PFSK-1 (cell line): ENCODE results near the gene BFSP2.

Source experiments
- FOXP2 ChIP-seq: optimal IDR thresholded peaks from 2 replicates; pipeline ENCODE3; 2011; ENCODE audit warnings: borderline replicate concordance, control low read depth, inconsistent platforms; ENCODE audit not compliant: insufficient read depth; ENCODE audit errors: extremely low read length, extremely low read depth
- POLR2AphosphoS5 ChIP-seq: IDR thresholded peaks from 2 replicates; pipeline ENCODE4 v1.6.1; 2012; ENCODE audit warnings: low read depth, mild to moderate bottlenecking, control low read depth, low read length, moderate library complexity
- REST ChIP-seq, 2 experiments: IDR thresholded peaks; 2 replicates each; pipeline versions ENCODE4 v1.6.1 to v1.8.0; 2011 to 2012; ENCODE audit warnings: low read depth in 2 of 2, low read length in 2 of 2, control low read depth in 1 of 2, inconsistent platforms in 1 of 2, mild to moderate bottlenecking in 1 of 2, moderate library complexity in 1 of 2; ENCODE audit not compliant: insufficient read depth in 1 of 2
- SIN3A ChIP-seq: IDR thresholded peaks from 2 replicates; pipeline ENCODE4 v1.6.1; 2012; ENCODE audit warnings: mild to moderate bottlenecking, low read length, moderate library complexity, borderline replicate concordance; ENCODE audit not compliant: insufficient read depth
- TAF1 ChIP-seq: IDR thresholded peaks from 2 replicates; pipeline ENCODE4 v1.6.1; 2012; ENCODE audit warnings: low read length, control low read depth, borderline replicate concordance; ENCODE audit not compliant: insufficient read depth

The BFSP2 gene

DNA sequence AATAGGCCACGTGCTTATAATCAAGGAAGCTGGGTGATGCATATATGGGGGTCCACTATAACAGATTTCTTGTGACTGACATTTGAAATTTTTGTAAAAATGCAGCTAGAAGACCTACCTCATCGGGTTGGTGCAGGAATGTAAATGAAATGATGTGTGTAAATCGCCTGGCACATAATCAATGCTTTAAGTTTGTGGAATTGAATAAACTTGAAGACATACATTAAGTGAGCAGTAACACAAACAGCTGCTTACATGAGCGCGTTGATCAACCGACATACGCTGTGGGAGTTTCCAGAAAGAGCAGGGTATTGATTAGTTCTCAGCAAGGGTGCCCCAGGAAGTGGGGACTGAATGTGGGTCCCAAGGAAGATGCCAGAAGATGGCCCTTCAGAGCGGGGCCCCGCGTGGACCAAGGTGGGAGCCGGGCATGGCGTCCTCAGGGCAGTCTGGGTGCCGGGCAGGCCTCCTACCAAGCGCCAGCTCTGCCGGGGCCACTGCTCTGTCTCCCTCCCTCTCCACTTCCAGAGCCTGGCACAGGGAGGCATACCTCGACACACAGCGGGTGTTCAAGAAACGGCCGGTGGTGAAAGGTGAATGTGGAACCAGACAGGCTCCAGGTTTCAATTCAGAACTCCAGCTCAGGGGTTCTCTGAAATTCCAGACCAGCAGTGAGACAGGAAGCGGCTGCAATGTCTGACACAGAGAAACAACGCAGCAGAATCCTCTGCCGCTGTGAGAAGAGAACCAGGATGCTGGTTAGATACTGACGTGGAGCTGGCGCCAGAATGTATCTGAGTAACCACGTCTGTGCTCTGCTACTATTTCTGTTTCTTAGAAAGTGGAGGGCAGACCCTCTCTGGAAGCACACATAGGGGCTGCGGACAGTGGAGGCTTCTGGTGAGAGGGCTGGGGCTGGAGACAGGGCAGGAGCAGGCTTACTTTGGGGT, 12.6 kb downstream of the BFSP2 start:
- no peak for TF ChIP-seq FOXP2
- TF ChIP-seq TAF1 = no peak
- no peak for TF ChIP-seq POLR2AphosphoS5
- TF ChIP-seq REST (IDR thresholded peaks at IDR 0.05; ENCODE audit: insufficient read depth in 1 of 2, low read depth in 2 of 2, low read length in 2 of 2) = no peak
- no peak for TF ChIP-seq SIN3A

- no peak for TF ChIP-seq REST (IDR thresholded peaks at IDR 0.05; ENCODE audit: insufficient read depth in 1 of 2, low read depth in 2 of 2, low read length in 2 of 2)
- TF ChIP-seq POLR2AphosphoS5 = no peak
- no peak for TF ChIP-seq SIN3A
- no peak for TF ChIP-seq TAF1
- TF ChIP-seq FOXP2 = no peak
These were observed 13.5 kb downstream of the BFSP2 start for GRCh38 chr3:133413161-133414020.

- no peak for TF ChIP-seq REST (IDR thresholded peaks at IDR 0.05; ENCODE audit: insufficient read depth in 1 of 2, low read depth in 2 of 2, low read length in 2 of 2)
- TF ChIP-seq FOXP2 = no peak
- TF ChIP-seq POLR2AphosphoS5 = no peak
- no peak for TF ChIP-seq SIN3A
- no peak for TF ChIP-seq TAF1
These were observed 14.2 kb downstream of the BFSP2 start for GRCh38 chr3:133414021-133414392.

- TF ChIP-seq REST (IDR thresholded peaks at IDR 0.05; ENCODE audit: insufficient read depth in 1 of 2, low read depth in 2 of 2, low read length in 2 of 2) = no peak
These were observed 18.5 kb downstream of the BFSP2 start for GRCh38 chr3:133418361-133418760.
